Smooth muscle cell (in vitro differentiated cells): ENCODE measurements around the gene TNS2. TPM values are rescaled to one million over a fixed set of nuclear protein-coding genes. Genes with fewer than 3 reads are reported as not detected.
"Not testable (repeated sequence)": the region's sequence is repeated elsewhere in the genome, so short reads cannot be mapped to it uniquely, and the experiment has no call there.

Experiments
- DNase-seq: peaks from one replicate; lab custom pipeline; 2025; ENCODE audit not compliant: unreplicated experiment; lab: John Stamatoyannopoulos, UW
- H2AFZ ChIP-seq: fragments of 200-600 bp; sonication (generic); 2 replicates; pipeline ENCODE4 v1.6.0; 2016; ENCODE audit warnings: antibody characterized with exemption, low read depth, mild to moderate bottlenecking
- H3F3A ChIP-seq: fragments of 200-600 bp; sonication (generic); 2 replicates; pipeline ENCODE4 v1.6.0; 2017; ENCODE audit warnings: antibody characterized with exemption, low read depth
- H3K27ac ChIP-seq: fragments of 200-600 bp; sonication (generic); 2 replicates; pipeline ENCODE4 v1.5.1; 2016; ENCODE audit warnings: low read depth, mild to moderate bottlenecking
- H3K27me3 ChIP-seq: fragments of 200-600 bp; sonication (generic); 2 replicates; pipeline ENCODE4 v1.6.1; 2016; ENCODE audit warnings: low read depth, mild to moderate bottlenecking
- H3K36me3 ChIP-seq: fragments of 200-600 bp; sonication (generic); 2 replicates; pipeline ENCODE4 v1.5.1; 2016; ENCODE audit warnings: low read depth
- H3K4me1 ChIP-seq: fragments of 200-600 bp; sonication (generic); 2 replicates; pipeline ENCODE4 v1.5.1; 2016; ENCODE audit warnings: low read depth
- H3K4me2 ChIP-seq: fragments of 200-600 bp; sonication (generic); 2 replicates; pipeline ENCODE4 v1.6.0; 2016; ENCODE audit warnings: mild to moderate bottlenecking
- H3K4me3 ChIP-seq: fragments of 200-600 bp; sonication (generic); 2 replicates; pipeline ENCODE4 v1.5.1; 2016; ENCODE audit warnings: mild to moderate bottlenecking
- H3K79me2 ChIP-seq: fragments of 200-600 bp; sonication (generic); 2 replicates; pipeline ENCODE4 v1.6.0; 2016; ENCODE audit warnings: low read depth, mild to moderate bottlenecking
- H3K9ac ChIP-seq: fragments of 200-600 bp; sonication (generic); 2 replicates; pipeline ENCODE4 v1.6.0; 2016; ENCODE audit warnings: low read depth
- H3K9me3 ChIP-seq: fragments of 200-600 bp; sonication (generic); replicated peaks from 2 replicates; pipeline ENCODE4 v1.5.1; 2016; ENCODE audit warnings: low read depth
- H4K20me1 ChIP-seq: fragments of 200-600 bp; sonication (generic); 2 replicates; pipeline ENCODE4 v1.6.0; 2016; ENCODE audit warnings: low read depth
- WGBS: methylation state at CpG from one replicate; pipeline ENCODE4 v1.1.7; 2016; ENCODE audit warnings: low lambda C conversion rate; 5-methylcytosine and 5-hydroxymethylcytosine counted together
- polyA plus RNA-seq: library from polyadenylated mRNA; unstranded; fragments of >200 nt; fragmentation: Nextera tagmentation; extraction: Ambion mirVana; gene quantifications from 2 replicates; pipeline ENCODE4 v1.2.1, GENCODE V29; 2016
- total RNA-seq: library from RNA; depleted of rRNA; stranded (reverse); fragments of >200 nt; gene quantifications from 2 replicates; pipeline ENCODE4 v1.2.3, GENCODE V29; 2014
- TF ChIP-seq, protein P1 (sequence below): fragments of 200-600 bp; sonication (generic); IDR thresholded peaks from 2 replicates; pipeline ENCODE4 v1.5.1; 2017; ENCODE audit warnings: borderline replicate concordance, mild to moderate bottlenecking, antibody characterized with exemption; ENCODE audit not compliant: insufficient read depth, poor library complexity, severe bottlenecking

TNS2 gene
- total and polyA plus RNA-seq, 2 experiments from 2014 or later: 9.3 to 17.4 TPM

DNA sequence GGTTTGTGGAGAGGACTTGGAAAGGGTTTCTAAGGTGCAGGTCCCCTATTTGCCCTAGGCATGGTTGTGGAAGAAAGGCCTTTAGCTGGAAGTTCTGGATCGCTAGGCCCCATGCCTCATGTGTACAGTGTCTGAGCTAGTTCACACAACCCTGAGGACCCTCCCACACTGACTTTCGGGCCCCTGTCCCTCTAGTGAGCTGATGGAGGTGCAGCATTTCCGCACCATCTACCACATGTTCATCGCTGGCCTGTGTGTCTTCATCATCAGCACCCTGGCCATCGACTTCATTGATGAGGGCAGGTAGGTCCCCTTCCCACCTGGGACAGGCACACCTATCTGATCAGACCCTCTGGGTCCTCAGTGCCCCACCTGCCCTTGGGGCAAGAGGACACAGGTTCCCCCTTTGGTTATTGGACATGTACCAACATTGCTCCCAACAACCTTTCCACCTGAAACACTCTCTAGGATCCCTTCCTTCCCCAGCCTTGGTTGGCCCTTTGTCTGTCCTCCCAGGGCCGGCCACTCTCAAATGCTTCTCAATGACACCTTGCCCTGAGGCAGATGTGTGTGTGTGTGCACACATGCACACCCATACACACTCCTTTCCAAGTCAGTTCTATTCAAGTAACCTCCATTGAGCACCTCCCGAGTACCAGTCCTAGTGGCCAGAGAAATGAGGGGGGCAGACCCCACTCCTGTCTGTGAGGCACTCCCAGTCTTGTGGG is 56.0 kb downstream of the TNS2 start:
- Histone ChIP-seq H3K27me3 (no peaks in the 10 kb centered on the region), H3F3A (no peaks in the 10 kb centered on the region), H3K9me3 (no peaks in the 10 kb centered on the region), H3K79me2 (no peaks in the 10 kb centered on the region), H2AFZ (no peak overlapping the region), H3K4me3 (no peak overlapping the region), H3K27ac (no peak overlapping the region), H3K4me2 (no peak overlapping the region), H3K9ac (no peak overlapping the region), H3K36me3 (no peaks in the 10 kb centered on the region), H4K20me1 (no peaks in the 10 kb centered on the region), H3K4me1 (no peaks in the 10 kb centered on the region)
- WGBS: 91% methylated on average over 7 of the region's 7 CpGs
- TF ChIP-seq, protein P1, sequence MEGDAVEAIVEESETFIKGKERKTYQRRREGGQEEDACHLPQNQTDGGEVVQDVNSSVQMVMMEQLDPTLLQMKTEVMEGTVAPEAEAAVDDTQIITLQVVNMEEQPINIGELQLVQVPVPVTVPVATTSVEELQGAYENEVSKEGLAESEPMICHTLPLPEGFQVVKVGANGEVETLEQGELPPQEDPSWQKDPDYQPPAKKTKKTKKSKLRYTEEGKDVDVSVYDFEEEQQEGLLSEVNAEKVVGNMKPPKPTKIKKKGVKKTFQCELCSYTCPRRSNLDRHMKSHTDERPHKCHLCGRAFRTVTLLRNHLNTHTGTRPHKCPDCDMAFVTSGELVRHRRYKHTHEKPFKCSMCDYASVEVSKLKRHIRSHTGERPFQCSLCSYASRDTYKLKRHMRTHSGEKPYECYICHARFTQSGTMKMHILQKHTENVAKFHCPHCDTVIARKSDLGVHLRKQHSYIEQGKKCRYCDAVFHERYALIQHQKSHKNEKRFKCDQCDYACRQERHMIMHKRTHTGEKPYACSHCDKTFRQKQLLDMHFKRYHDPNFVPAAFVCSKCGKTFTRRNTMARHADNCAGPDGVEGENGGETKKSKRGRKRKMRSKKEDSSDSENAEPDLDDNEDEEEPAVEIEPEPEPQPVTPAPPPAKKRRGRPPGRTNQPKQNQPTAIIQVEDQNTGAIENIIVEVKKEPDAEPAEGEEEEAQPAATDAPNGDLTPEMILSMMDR: no peak
- DNase-seq: no peak

DNA sequence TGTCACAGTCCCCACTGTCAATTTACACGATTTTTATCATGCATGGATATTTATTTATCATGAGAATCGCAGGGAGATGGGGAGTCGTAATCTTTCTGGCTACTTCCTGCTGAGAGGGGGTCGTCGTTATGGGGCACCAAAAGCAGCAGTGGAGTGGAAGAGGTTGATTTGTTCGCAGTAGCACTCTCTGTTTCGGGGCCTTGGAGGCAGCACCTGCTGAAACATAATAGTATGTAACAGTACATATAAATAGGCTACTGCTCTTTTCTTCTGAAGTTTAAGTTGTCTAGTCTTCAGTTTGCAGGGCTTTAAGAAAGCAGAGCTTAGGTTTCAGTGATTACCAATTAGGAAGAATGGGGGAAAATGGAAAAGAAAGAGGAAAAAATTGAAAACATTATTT is 57.3 kb downstream of the TNS2 start:
- Histone ChIP-seq H3K4me1 (no peaks in the 10 kb centered on the region), H3F3A (no peaks in the 10 kb centered on the region), H4K20me1 (no peaks in the 10 kb centered on the region), H3K79me2 (no peaks in the 10 kb centered on the region), H3K27ac (no peak overlapping the region), H3K9ac (no peak overlapping the region), H2AFZ (no peak overlapping the region), H3K27me3 (no peaks in the 10 kb centered on the region), H3K36me3 (no peaks in the 10 kb centered on the region), H3K9me3 (no peaks in the 10 kb centered on the region), H3K4me2 (no peak overlapping the region), H3K4me3 (no peak overlapping the region)
- no peak for DNase-seq
- 57% methylated on average over 7 of the region's 7 CpGs for WGBS
- TF ChIP-seq, protein P1: no peak

DNA sequence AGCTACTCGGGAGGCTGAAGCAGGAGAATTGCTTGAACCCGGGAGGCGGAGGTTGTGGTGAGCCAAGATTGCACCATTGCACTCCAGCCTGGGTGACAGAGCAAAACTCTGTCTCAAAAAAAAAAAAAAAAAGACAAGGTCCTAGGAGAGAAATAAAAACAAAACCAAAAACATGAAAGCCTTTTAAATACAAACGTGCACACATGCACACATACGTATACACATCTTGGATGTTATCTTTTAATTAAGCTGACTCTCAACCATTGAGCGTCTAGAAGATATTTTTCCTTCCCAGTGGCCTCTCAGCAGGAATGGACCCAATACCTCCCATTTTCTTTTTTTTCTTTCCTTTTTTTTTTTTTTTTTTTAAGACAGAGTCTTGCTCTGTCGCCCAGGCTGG is 62.6 kb downstream of the TNS2 start:
- not testable (repeated sequence) for H3F3A ChIP-seq, H3K27ac ChIP-seq, H3K79me2 ChIP-seq, DNase-seq, H3K27me3 ChIP-seq, H3K4me2 ChIP-seq, H4K20me1 ChIP-seq, H3K4me1 ChIP-seq, H3K9ac ChIP-seq, H3K36me3 ChIP-seq, H2AFZ ChIP-seq, H3K9me3 ChIP-seq
- WGBS: 97% methylated on average over 6 of the region's 7 CpGs
- H3K4me3 ChIP-seq: peak overlapping the region; percentile 15

DNA sequence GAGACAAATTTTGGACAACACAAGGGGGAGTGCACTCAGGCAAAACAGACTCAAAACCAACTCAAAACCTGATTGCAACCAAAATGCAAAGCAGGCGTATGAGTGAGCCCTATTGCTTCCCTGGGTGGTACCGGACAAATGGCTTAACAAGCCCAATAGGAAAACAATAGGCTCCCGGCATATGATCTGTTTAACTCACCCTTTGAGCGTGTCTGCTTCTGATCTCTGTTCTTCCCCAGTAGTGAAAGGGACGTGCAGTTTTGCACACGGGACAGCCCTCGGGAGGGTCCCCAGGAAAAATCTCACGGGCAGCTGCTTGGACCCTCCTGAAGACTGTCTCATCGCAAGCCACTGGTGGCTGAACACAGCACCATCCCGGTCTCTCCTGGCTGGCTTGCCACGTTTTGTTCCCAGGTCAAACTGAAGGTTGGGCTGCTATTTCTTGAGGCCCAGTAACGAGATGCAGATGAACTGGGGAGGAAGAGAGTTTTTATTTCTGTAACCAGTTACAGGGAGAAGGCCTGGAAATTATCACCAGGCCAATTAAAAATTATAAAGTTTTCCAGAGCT is 63.4 kb downstream of the TNS2 start:
- no peaks in the 10 kb centered on the region for H3K27me3 ChIP-seq
- no peak overlapping the region for H2AFZ ChIP-seq
- WGBS: 85% methylated on average over 12 of the region's 12 CpGs
- no peak for DNase-seq
- no peaks in the 10 kb centered on the region for H3F3A ChIP-seq
- H3K4me3 ChIP-seq: peak overlapping the region; percentile 10
- H3K4me1 ChIP-seq: no peaks in the 10 kb centered on the region
- TF ChIP-seq, protein P1: no peak
- no peak overlapping the region for H3K27ac ChIP-seq
- H3K79me2 ChIP-seq: no peaks in the 10 kb centered on the region
- no peak overlapping the region for H3K9ac ChIP-seq
- no peaks in the 10 kb centered on the region for H4K20me1 ChIP-seq
- no peaks in the 10 kb centered on the region for H3K9me3 ChIP-seq
- no peaks in the 10 kb centered on the region for H3K36me3 ChIP-seq
- H3K4me2 ChIP-seq: no peak overlapping the region
